Suprapubic skin (tissue), 4 donors: ENCODE results near the gene NCK2.

Experiments
- EP300 ChIP-seq: sonication (generic); formaldehyde crosslinking; IDR thresholded peaks from one replicate; pipeline ENCODE4 v1.6.1; 2017; ENCODE audit warnings: antibody characterized with exemption
- POLR2A ChIP-seq, 2 donors: fragments of 450-650 bp; IDR thresholded peaks; one replicate each; pipeline ENCODE4 v1.6.1; 2017; ENCODE audit warnings: antibody characterized with exemption in 2 of 2, mild to moderate bottlenecking in 2 of 2, moderate library complexity in 2 of 2
- POLR2AphosphoS5 ChIP-seq, 3 donors: sonication (generic); formaldehyde crosslinking; IDR thresholded peaks; one replicate each; pipeline ENCODE4 v1.6.1; 2017; ENCODE audit warnings: antibody characterized with exemption in 3 of 3
- TF ChIP-seq, protein P1 (sequence below), 2 donors: fragments of 200-600 bp in 1 of 2; fragments of 450-650 bp in 1 of 2; sonication (generic) in 1 of 2; IDR thresholded peaks; one replicate each; pipeline ENCODE4 v1.5.1; 2016 to 2019; ENCODE audit warnings: antibody characterized with exemption in 2 of 2, mild to moderate bottlenecking in 1 of 2, moderate library complexity in 1 of 2

DNA sequence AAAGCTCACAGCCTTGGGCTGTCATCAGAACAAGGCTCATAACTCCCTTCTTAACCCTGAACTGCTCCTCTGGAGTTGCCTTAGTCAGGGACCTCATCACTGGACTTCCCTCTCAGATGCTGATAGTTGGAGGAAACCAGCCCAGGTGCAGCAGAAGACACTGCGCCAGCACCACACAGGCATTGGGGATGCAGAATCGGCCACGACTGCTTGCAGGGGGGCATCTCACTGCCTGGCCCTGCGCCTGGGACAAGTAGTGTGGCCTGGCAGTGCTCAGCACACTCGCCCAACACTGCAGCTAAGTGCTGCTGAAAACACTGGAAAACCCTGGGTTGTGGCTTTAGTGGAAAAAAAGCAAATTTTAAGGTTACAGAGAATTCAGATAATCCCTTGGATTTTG, 68.7 kb downstream of the NCK2 start:
- TF ChIP-seq, protein P1, sequence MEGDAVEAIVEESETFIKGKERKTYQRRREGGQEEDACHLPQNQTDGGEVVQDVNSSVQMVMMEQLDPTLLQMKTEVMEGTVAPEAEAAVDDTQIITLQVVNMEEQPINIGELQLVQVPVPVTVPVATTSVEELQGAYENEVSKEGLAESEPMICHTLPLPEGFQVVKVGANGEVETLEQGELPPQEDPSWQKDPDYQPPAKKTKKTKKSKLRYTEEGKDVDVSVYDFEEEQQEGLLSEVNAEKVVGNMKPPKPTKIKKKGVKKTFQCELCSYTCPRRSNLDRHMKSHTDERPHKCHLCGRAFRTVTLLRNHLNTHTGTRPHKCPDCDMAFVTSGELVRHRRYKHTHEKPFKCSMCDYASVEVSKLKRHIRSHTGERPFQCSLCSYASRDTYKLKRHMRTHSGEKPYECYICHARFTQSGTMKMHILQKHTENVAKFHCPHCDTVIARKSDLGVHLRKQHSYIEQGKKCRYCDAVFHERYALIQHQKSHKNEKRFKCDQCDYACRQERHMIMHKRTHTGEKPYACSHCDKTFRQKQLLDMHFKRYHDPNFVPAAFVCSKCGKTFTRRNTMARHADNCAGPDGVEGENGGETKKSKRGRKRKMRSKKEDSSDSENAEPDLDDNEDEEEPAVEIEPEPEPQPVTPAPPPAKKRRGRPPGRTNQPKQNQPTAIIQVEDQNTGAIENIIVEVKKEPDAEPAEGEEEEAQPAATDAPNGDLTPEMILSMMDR (IDR thresholded peaks at IDR 0.05) = no peak
- TF ChIP-seq POLR2AphosphoS5 (IDR thresholded peaks at IDR 0.05) (no peak), POLR2A (IDR thresholded peaks at IDR 0.05) (no peak), EP300 (no peak)
